OCI-LY7 (cell line): Measurements from ENCODE around the gene NRDC.

Experiments
- CTCF ChIP-seq: fragments of 200-600 bp; sonication (generic); conservative IDR thresholded peaks from 2 replicates; pipeline ENCODE4 v1.5.1; 2014; ENCODE audit warnings: mild to moderate bottlenecking, antibody characterized with exemption, low read length, moderate library complexity, mixed read lengths
- EZH2phosphoT487 ChIP-seq: fragments of 200-600 bp; sonication (generic); IDR thresholded peaks from 2 replicates; pipeline ENCODE4 v1.6.1; 2018; ENCODE audit warnings: low read depth, borderline replicate concordance, mild to moderate bottlenecking, mixed run types, antibody characterized with exemption, low read length, moderate library complexity, mixed read lengths

- no peak for TF ChIP-seq CTCF
- TF ChIP-seq EZH2phosphoT487, result no peak
Observed at GRCh38 chr1:51847294-51847920, 31.1 kb downstream of the NRDC start.
